Ectodermal cell (in vitro differentiated cells): Measurements from ENCODE around the gene UGGT1.

ENCODE experiments used
- H3K27ac ChIP-seq: 2 replicates; pipeline ENCODE4 v1.7.0; 2013; ENCODE audit warnings: mild to moderate bottlenecking, low read depth, low read length; ENCODE audit not compliant: insufficient read depth, poor library complexity, severe bottlenecking
- H3K27me3 ChIP-seq: 2 replicates; pipeline ENCODE4 v1.7.0; 2013; ENCODE audit warnings: mild to moderate bottlenecking, low read length; ENCODE audit not compliant: insufficient read depth, control insufficient read depth, poor library complexity, severe bottlenecking
- H3K36me3 ChIP-seq: one replicate; pipeline ENCODE4 v1.7.0; 2013; ENCODE audit warnings: low read length; ENCODE audit not compliant: control insufficient read depth, insufficient read depth
- H3K4me1 ChIP-seq: one replicate; pipeline ENCODE4 v1.7.0; 2013; ENCODE audit warnings: low read length; ENCODE audit not compliant: control insufficient read depth, insufficient read depth
- H3K4me3 ChIP-seq: 2 replicates; pipeline ENCODE4 v1.7.0; 2013; ENCODE audit warnings: low read depth, low read length, control low read depth; ENCODE audit not compliant: insufficient read depth
- H3K9me3 ChIP-seq: 2 replicates; pipeline ENCODE4 v1.7.0; 2013; ENCODE audit warnings: mild to moderate bottlenecking, low read length, moderate library complexity; ENCODE audit not compliant: control insufficient read depth
- WGBS, 2 experiments: methylation state at CpG; one replicate each; pipeline ENCODE4 v1.1.7; 2013; ENCODE audit warnings: missing lambda C conversion rate in 2 of 2; 5-methylcytosine and 5-hydroxymethylcytosine counted together

Gene UGGT1

DNA sequence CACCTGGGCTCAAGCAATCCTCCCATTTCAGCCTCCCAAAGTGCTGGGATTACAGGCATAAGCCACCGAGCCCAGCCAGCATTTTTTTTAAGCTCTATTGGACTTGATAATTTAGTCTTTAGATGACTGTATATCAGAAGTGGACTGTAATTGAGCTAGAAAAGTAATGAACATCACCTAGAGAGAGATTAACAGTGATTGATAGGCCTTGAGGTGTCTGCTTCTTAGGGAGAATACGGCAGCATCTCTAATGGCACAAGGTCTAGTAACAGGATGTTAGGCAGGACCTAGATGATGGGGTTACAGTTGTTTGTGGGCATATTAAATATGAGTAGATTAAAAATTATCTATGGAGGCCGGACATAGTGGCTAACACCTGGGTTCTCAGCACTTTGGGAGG, 17.7 kb upstream of the UGGT1 start:
- no peaks in the 10 kb centered on the region for H3K27me3 ChIP-seq
- no peaks in the 10 kb centered on the region for H3K9me3 ChIP-seq
- H3K4me1 ChIP-seq, result no peaks in the 10 kb centered on the region
- no peak overlapping the region for H3K27ac ChIP-seq
- H3K36me3 ChIP-seq, result no peaks in the 10 kb centered on the region
- no peak overlapping the region for H3K4me3 ChIP-seq
- 90 to 95% methylated on average over 3 of the region's 3 CpGs for WGBS, 2 experiments

DNA sequence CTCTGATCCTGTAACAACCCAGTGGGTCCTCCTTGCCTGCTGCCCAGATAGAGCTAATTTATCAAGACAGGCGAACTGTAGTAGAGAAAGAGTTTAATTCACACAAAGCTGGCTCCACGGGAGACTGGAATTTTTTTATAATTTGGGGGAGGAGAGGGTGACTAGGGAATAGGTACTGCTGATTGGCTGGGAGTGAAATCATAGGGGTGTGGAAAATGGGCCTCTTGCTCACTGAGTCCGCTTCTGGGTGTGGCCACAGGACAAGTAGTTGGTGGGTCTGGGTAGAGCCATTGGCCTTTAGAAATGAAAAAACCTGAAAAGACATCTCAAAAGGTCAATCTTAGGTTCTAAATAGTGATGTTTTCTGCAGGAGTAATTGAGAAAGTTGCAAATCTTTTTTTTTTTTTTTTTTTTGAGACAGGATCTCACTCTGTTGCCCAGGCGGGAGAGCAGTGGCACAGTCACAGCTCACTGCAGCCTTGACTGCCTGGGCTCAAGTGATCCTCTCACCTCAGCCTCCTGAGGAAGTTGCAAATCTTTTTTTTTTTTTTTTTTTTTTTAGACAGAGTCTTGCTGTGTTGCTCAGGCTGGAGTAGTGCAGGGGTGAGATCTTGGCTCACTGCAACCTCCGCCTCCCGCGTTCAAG, 14.4 kb upstream of the UGGT1 start:
- Histone ChIP-seq H3K9me3 (no peaks in the 10 kb centered on the region), H3K4me1 (no peaks in the 10 kb centered on the region), H3K27ac (no peak overlapping the region), H3K36me3 (no peaks in the 10 kb centered on the region), H3K27me3 (no peaks in the 10 kb centered on the region), H3K4me3 (no peak overlapping the region)
- whole genome bisulfite sequencing, 2 experiments, result 89 to 95% methylated on average over 7 of the region's 7 CpGs

DNA sequence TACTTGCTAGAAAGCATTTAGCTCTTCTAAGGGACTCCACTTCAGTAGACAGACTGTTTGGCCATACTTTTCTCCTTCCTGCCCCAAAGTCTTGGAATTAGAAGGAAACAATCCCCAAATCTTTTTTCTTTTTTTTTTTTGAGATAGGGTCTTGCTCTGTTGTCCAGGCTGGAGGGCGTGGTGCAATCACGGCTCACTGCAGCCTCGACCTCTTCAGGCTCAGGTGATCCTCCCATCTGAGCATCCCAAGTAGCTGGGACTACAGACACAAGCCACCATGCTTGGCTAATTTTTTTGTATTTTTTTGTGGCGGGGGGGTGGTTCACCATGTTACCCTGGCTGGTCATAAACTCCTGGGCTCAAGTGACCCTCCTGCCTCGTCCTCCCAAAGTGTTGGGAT, 6.2 kb upstream of the UGGT1 start:
- no peaks in the 10 kb centered on the region for H3K4me1 ChIP-seq
- no peaks in the 10 kb centered on the region for H3K36me3 ChIP-seq
- no peaks in the 10 kb centered on the region for H3K9me3 ChIP-seq
- H3K4me3 ChIP-seq, result no peak overlapping the region
- WGBS, 2 experiments, result 83 to 90% methylated on average over 5 of the region's 5 CpGs
- no peak overlapping the region for H3K27ac ChIP-seq
- H3K27me3 ChIP-seq, result no peaks in the 10 kb centered on the region

DNA sequence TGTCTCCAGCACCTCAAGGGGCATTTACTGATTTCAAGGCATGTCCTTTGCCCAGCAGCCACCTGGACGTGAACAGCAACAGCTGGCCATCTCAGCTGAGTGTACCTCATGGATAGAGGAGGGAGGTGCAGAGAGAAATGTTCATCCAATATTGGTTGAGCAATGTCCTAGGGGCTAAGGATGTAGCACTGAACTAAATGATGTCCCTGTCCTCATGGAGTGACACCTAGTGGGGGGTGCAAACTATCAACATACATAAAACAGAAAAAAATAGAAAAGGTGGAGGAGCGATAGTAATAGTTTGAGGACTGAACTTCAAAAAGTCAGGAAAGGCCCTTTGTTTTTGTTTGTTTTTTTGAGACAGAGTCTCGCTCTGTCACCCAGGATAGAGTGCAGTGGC, 4.8 kb upstream of the UGGT1 start:
- Histone ChIP-seq H3K36me3 (no peaks in the 10 kb centered on the region), H3K9me3 (no peaks in the 10 kb centered on the region), H3K4me3 (no peak overlapping the region), H3K27me3 (no peaks in the 10 kb centered on the region), H3K4me1 (no peaks in the 10 kb centered on the region), H3K27ac (no peak overlapping the region)
- WGBS, 2 experiments, result 85 to 87% methylated on average over 3 of the region's 3 CpGs

DNA sequence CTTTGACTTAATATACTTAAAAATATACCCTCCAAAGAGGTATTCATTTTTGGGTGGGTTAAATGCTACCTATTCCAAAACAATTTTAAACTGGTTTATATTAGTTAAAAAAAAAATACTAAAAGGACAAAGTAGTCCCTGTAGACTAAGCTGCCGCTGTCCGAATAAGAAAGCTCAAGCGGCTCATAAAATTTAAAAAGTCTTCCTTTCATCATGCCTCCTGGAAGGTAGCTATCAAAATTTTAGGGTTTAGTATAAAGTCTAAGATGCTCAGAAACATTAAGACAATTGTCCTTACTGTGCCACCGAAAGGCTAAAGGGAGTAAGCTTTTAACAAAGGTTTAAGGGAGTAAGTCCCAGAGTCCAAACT, 440 bp upstream of the UGGT1 start:
- no peaks in the 10 kb centered on the region for H3K9me3 ChIP-seq
- peak overlapping the region; percentile 95 for H3K4me3 ChIP-seq
- H3K27ac ChIP-seq, result peak overlapping the region; percentile 72
- WGBS, 2 experiments, result 1 to 3% methylated on average over 4 of the region's 4 CpGs
- H3K4me1 ChIP-seq, result no peaks in the 10 kb centered on the region
- no peaks in the 10 kb centered on the region for H3K27me3 ChIP-seq
- no peaks in the 10 kb centered on the region for H3K36me3 ChIP-seq

DNA sequence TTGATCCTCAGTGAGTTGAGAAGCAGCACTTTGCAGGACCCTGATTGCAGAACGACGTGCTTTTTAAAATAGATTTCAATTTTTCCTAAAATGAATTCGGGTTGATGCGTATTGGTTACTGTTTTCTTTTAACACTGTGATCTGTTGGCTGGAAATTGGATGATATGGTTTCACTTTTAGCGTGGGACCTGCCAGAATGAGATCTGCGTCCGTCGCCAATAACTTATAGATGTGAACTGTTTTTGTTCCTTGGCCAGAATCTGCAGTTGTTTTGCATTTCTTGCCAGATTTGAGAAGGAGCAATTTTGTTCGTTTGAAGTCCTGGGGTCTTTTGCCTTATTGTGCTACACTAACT, 703 bp downstream of the UGGT1 start:
- WGBS, 2 experiments, result 4% methylated on average over 9 of the region's 9 CpGs
- Histone ChIP-seq H3K27ac (peak overlapping the region; percentile 85), H3K27me3 (no peaks in the 10 kb centered on the region), H3K9me3 (no peaks in the 10 kb centered on the region), H3K4me1 (no peaks in the 10 kb centered on the region), H3K36me3 (no peaks in the 10 kb centered on the region), H3K4me3 (peak overlapping the region; percentile 95)

DNA sequence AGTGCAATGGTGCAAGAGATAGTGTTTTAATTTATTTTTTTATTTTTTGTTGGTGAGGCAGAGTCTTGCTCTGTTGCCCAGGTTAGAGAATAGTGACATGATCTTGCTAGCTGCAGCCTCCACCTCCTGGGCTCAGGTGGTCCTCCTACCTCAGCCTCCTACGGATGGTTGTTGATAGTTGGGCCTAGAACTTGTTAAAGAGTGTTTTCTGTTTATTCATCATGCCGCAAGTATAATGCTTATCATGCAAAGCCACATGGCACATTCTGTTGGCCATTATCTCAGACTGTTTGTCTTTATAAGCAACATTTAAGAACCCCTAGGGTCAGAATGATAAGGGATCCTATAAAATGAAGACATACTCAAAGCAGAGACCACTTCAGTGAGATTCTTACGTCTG, 1.7 kb downstream of the UGGT1 start:
- Histone ChIP-seq H3K27ac (no peak overlapping the region), H3K9me3 (no peaks in the 10 kb centered on the region), H3K27me3 (no peaks in the 10 kb centered on the region), H3K4me3 (no peak overlapping the region), H3K4me1 (no peaks in the 10 kb centered on the region), H3K36me3 (no peaks in the 10 kb centered on the region)
- 95 to 97% methylated on average over 2 to 3 of the region's 3 CpGs for WGBS, 2 experiments

DNA sequence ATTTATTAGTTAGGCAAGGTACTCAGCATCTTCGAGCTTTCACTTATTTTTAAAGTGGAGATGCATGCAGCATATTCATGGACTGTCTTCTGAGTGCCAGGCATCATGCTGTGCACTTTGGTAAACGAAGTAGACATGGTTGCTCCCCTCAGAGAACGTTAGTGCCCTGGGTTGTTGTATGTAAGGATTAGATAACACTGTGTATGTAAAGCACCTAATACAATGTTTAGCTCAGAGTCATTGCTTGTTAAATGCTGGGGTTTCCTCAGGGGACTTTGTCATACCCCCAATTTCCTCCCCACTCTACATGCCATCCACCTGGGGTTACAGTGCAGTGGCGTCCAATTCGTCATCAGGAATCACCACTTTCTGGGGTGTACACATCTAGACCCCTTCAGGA, 2.8 kb downstream of the UGGT1 start:
- 91 to 93% methylated on average over 5 of the region's 5 CpGs for WGBS, 2 experiments
- Histone ChIP-seq H3K27ac (no peak overlapping the region), H3K4me1 (no peaks in the 10 kb centered on the region), H3K9me3 (no peaks in the 10 kb centered on the region), H3K27me3 (no peaks in the 10 kb centered on the region), H3K4me3 (no peak overlapping the region), H3K36me3 (no peaks in the 10 kb centered on the region)

DNA sequence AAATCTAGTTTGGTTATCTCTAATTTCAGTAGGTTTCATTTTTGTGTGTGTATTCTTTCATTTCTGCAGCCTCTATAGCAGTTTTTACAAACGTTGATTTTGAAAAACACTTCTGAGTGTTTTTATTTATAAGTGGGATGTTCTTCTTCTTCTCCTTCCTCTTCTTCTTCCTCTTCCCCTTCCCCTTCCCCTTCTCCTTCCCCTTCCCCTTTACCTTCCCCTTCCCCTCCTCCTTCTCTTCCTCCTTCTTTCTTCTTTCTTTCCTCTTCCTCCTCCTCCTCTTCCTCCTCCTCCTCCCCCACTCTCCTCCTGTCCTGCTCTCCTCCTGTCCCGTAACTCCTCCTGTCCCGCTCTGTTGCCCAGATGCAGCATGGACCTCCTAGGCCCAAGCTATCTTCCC, 4.2 kb downstream of the UGGT1 start:
- Histone ChIP-seq H3K4me1 (no peaks in the 10 kb centered on the region), H3K9me3 (no peaks in the 10 kb centered on the region), H3K27ac (no peak overlapping the region), H3K4me3 (no peak overlapping the region), H3K36me3 (no peaks in the 10 kb centered on the region), H3K27me3 (no peaks in the 10 kb centered on the region)
- 48 to 49% methylated on average over 2 of the region's 3 CpGs for WGBS, 2 experiments

DNA sequence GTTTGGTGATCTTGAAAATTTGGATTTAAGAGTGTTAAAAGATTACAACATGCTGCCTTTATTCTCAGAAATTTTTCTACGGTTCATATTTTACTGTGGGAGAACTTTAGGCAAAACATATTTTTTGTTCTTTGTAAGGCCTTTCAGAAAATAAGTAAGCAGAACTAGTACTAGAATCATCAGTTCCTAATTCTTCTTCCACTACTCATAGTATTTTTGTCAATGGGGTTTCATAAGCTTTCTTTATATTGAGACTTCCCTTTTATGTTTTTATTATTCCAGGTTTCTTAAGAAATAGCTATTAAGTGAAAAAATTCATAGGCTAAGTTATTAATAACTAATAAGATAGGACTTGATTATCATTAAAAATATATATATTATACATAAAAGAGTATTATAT, 12.4 kb downstream of the UGGT1 start:
- WGBS, 2 experiments, result 80 to 91% methylated on average over 1 of the region's 1 CpG
- no peak overlapping the region for H3K4me3 ChIP-seq
- H3K27me3 ChIP-seq, result no peaks in the 10 kb centered on the region
- H3K4me1 ChIP-seq, result no peaks in the 10 kb centered on the region
- peaks cover 4% of the 10 kb centered on the region for H3K36me3 ChIP-seq
- no peak overlapping the region for H3K27ac ChIP-seq
- no peaks in the 10 kb centered on the region for H3K9me3 ChIP-seq

DNA sequence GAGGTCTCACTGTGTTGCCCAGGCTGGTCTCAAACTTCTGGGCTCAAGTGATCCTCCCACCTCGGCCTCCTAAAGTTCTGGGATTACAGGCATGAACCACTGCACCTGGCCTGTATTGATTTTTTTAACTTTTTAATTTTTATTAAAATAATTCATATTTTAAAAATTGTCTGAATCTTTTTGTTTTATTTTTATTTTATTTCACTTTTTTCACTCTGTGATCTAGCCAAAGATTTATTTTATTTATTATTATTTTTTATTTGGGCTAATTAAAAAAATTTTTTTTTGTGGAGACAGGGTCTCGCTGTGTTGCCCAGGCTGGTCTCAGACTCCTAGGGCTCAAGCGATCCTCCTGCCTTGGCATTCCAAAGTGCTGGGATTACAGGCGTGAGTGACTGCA, 14.1 kb downstream of the UGGT1 start:
- Histone ChIP-seq H3K9me3 (no peaks in the 10 kb centered on the region), H3K27ac (no peak overlapping the region), H3K4me3 (no peak overlapping the region), H3K27me3 (no peaks in the 10 kb centered on the region), H3K4me1 (no peaks in the 10 kb centered on the region), H3K36me3 (peaks cover 6% of the 10 kb centered on the region)
- WGBS, 2 experiments, result 95 to 97% methylated on average over 3 to 4 of the region's 4 CpGs
